Measurements from ENCODE around the gene SGCA. TPM values are rescaled to one million over a fixed set of nuclear protein-coding genes. Genes with fewer than 3 reads are reported as not detected.
A peak's percentile ranks its signal among the peaks of the same experiment; 100 is the strongest.

Gene SGCA
- total and polyA plus RNA-seq, 2 of the 8 experiments (the other 6 are each of a cell fraction or from before 2014, with no cell fraction given) = 0.12 TPM; not detected in 1

GRCh38 chr17:50118076-50118827, 47.6 kb upstream of the SGCA start:
- FAIRE-seq = no peak
- Histone ChIP-seq H3K23ac (ENCODE audit: insufficient read length) (no peak overlapping the region), H3K36me3 (ENCODE audit: control insufficient read depth in 2 of 4, insufficient read depth in 4 of 4, low read length in 3 of 4) (no peaks in the 10 kb centered on the region), H4K20me1 (replicated peaks in 1 of 2; ENCODE audit: control insufficient read depth in 1 of 2, insufficient read depth in 2 of 2, low read length in 2 of 2) (no peaks in the 10 kb centered on the region), H4K91ac (replicated peaks; ENCODE audit: insufficient read length, low read length) (no peak overlapping the region), H3K27me3 (replicated peaks in 1 of 4; ENCODE audit: control insufficient read depth in 3 of 4, extremely low read depth in 1 of 4, insufficient read depth in 3 of 4, low read length in 3 of 4) (peaks cover 0 to 18% (median 12%) of the 10 kb centered on the region in 4 experiments; a peak in 5 of 7 replicates), H3K4ac (replicated peaks; ENCODE audit: insufficient read length, low read depth, low read length) (no peak overlapping the region), H3K4me2 (ENCODE audit: insufficient read depth in 1 of 2, low read depth in 2 of 2, low read length in 2 of 2) (0 out of 4 replicates have a peak overlapping the region, but pooled peaks of 1 of the 2 experiments have one; percentile 54), H2BK120ac (replicated peaks; ENCODE audit: low read depth, low read length) (no peak overlapping the region), H3K9me3 (ENCODE audit: insufficient read depth in 2 of 2, low read depth in 1 of 2, low read length in 1 of 2) (no peaks in the 10 kb centered on the region), H2BK12ac (ENCODE audit: low read depth, low read length) (no peak overlapping the region), H3K23me2 (ENCODE audit: low read depth, low read length) (peaks cover 2% of the 10 kb centered on the region; the same call in 1 of the 2 replicates), H3K14ac (ENCODE audit: insufficient read length) (no peak overlapping the region), H3K4me3 (ENCODE audit: extremely low read depth in 1 of 4, insufficient read depth in 2 of 4, low read depth in 3 of 4, low read length in 4 of 4) (no peak overlapping the region), H2BK15ac (ENCODE audit: low read length) (peak overlapping the region; percentile 61; the same call in 1 of the 2 replicates), H3K4me1 (replicated peaks in 1 of 4; ENCODE audit: control insufficient read depth in 3 of 4, insufficient read depth in 4 of 4, low read length in 3 of 4) (peaks cover 9 to 17% (median 11%) of the 10 kb centered on the region in 4 experiments), H3K9ac (replicated peaks in 1 of 4; ENCODE audit: extremely low read depth in 1 of 4, low read depth in 3 of 4, low read length in 3 of 4) (no peak overlapping the region), H4K5ac (ENCODE audit: insufficient read length, low read depth, low read length) (no peak overlapping the region), H2AFZ (ENCODE audit: low read length) (no peak overlapping the region), H3K18ac (ENCODE audit: extremely low read depth, low read length) (no peak overlapping the region), H3K27ac (ENCODE audit: low read depth, low read length) (no peak overlapping the region), H2AK5ac (ENCODE audit: low read depth, low read length) (no peak overlapping the region), H3K56ac (replicated peaks; ENCODE audit: insufficient read length, low read depth, low read length) (no peak overlapping the region), H3K79me2 (ENCODE audit: control insufficient read depth in 1 of 2, insufficient read depth in 2 of 2, low read length in 2 of 2) (no peaks in the 10 kb centered on the region), H2BK5ac (ENCODE audit: low read depth, low read length) (no peak overlapping the region), H2BK20ac (ENCODE audit: low read length) (no peak overlapping the region), H4K8ac (ENCODE audit: extremely low read depth, insufficient read depth, low read length) (no peak overlapping the region; the same call in 1 of the 2 replicates), H3K79me1 (ENCODE audit: low read depth, low read length) (no peaks in the 10 kb centered on the region)
- DNase-seq (ENCODE audit: low read depth in 1 of 2, low spot score in 2 of 2) = no peak
- POLR2A ChIA-PET (ENCODE audit: partially characterized antibody) = interaction anchor here (0.6 to 2.3 kb wide), 5 partner anchors 10 to 123 kb away, joined by 3 to 11 read pairs (median 4); partner anchors contain the start of gene SAMD14
- TF ChIP-seq FOSL1 (IDR thresholded peaks at IDR 0.05; ENCODE audit: insufficient read depth, low read depth, low read length) (no peak), E2F6 (IDR thresholded peaks at IDR 0.05) (no peak), BACH1 (IDR thresholded peaks at IDR 0.05; ENCODE audit: low read length) (no peak), PHF8 (conservative IDR thresholded peaks at IDR 0.05; ENCODE audit: low read depth, low read length) (no peak), SUZ12 (IDR thresholded peaks at IDR 0.05; ENCODE audit: low read length) (no peak), TBP (IDR thresholded peaks at IDR 0.05; ENCODE audit: low read depth, low read length) (no peak), GTF2F1 (IDR thresholded peaks at IDR 0.05; ENCODE audit: borderline replicate concordance, low read depth, low read length) (no peak)
- TF ChIP-seq, protein P1, sequence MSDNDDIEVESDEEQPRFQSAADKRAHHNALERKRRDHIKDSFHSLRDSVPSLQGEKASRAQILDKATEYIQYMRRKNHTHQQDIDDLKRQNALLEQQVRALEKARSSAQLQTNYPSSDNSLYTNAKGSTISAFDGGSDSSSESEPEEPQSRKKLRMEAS (IDR thresholded peaks at IDR 0.05) = no peak
- CTCF ChIA-PET (ENCODE audit: partially characterized antibody) = interaction anchor here (0.9 to 23.0 kb wide), 14 partner anchors 10 to 98 kb away, joined by 3 to 412 read pairs (median 6); partner anchors contain the start of genes PDK2, PPP1R9B and SGCA
- WGBS, 2 experiments (ENCODE audit: extremely low coverage in 1 of 2, insufficient coverage in 1 of 2, insufficient read length in 1 of 2, insufficient replicate concordance in 2 of 2, low coverage in 1 of 2, low lambda C conversion rate in 2 of 2, missing lambda C conversion rate in 1 of 2) = 91% methylated on average over 16 of the region's 23 CpGs; no CpG with 5 or more reads in 1 of the 2 experiments
